HG03135 (cell line): ENCODE measurements around the gene BIK.

Experiments used
- ATAC-seq: cut with Tn5 transposase; IDR thresholded peaks from one replicate; pipeline ENCODE4 v1.9.1; 2021; ENCODE audit warnings: mild to moderate bottlenecking, moderate library complexity; ENCODE audit not compliant: unreplicated experiment

Gene BIK

GRCh38 chr22:43159484-43160178 is 49.1 kb downstream of the BIK start:
- ATAC-seq: no peak

DNA sequence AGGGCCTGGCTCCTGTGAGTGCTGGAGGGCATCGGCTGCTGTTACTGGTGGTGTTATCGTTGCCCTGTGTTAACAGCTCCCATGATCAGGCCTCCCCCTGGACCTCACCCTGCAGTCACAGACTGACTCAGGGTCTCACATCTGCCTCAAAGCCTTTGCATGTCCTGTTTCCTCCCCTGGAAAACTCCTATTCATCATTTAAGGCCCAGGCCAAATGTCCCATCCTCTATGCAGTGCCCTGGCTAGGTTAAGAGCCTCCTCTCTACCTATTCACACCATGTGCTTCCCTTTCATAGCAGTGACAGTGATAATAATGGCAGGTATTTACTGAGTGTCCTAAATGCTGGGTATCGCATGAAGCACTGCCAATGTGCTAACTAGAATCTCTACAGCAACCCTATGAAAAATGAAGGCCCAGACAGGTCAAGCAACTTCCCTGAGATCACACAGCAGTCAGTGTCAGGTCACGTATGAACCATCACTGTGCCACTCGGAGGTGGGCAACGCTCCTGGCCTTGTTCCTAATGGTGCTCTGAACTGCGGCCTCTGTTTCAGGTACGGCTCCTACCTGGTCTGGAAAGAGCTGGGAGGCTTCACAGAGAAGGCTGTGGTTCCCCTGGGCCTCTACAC is 50.1 kb downstream of the BIK start:
- ATAC-seq: no peak

- no peak for ATAC-seq
These were observed 52.0 kb downstream of the BIK start for GRCh38 chr22:43162412-43163150.

- ATAC-seq: no peak
These were observed 52.8 kb downstream of the BIK start for GRCh38 chr22:43163241-43163795.

GRCh38 chr22:43164636-43165035 is 54.1 kb downstream of the BIK start:
- no peak for ATAC-seq

GRCh38 chr22:43166132-43166930 is 55.8 kb downstream of the BIK start:
- no peak for ATAC-seq

DNA sequence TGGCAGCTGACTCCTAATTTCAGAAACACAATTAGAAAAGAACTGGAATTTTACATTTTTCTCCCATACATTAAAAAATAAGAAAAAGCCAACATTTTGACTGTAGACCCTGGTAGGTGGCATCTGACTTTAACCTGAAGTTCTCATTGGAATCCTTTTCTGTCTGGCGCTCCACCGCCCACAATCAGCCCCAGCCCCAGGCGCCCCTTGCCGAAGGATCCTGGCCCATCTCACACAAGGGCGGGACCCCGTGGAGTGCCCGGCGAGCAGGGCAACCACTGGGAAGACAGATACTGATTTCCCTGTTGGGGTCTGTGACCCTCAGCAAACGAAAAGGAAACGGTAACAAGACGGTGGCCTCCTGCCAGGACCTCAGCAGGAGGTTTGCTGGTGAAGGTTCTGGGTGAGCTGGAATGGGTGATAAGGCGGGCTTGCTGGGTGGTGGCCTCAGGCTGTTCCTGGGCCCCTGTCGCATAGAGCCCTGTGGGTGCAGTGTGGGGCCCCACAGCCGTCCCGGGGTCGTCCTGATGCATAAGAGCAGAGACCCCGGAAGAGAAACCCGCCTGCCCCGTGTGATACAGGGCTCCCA is 56.5 kb downstream of the BIK start:
- no peak for ATAC-seq

DNA sequence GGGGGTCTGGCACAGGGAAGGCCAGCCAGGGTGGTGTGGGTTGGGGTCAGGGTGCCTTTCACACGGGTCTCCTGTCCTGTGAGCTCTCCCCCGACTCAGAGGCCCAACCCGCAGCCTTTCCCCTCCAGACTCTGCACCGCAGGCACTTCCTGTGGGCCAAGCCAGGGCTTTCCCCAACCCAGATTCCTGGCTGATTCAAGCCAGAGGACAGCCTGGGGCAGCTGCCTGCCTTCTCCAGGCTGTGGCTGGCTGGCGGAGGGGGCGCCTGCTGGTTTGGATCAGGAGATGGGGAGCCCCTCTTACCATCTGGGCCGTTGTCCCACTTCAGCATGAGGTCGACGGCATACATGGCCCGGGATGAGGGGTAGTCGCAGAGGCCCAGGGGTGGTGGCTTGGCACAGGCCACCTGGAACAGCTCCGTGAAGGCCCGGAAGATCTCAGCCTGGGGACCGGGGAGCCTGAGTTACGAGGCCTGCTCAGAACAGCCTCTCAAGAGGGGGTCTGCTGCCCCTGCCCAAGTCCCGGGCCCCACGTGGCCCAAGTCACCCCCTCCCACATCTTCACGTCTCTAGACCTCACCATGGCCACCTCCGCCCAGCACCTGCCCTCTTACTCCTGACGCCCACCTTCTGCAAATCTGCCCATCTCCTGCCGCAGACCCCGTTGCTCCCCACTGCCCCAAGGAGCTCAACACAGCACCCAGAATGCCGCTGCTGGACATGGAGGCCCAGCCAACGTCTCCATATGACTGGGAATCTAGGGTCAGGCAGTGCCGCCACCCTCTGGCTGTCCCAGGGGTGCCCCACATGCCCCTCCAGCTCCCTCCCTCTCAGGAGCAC is 58.1 kb downstream of the BIK start:
- no peak for ATAC-seq

- ATAC-seq: no peak
These were observed 59.0 kb downstream of the BIK start for GRCh38 chr22:43169310-43170130.

GRCh38 chr22:43170131-43170480 is 59.6 kb downstream of the BIK start:
- ATAC-seq: no peak

GRCh38 chr22:43171019-43171491 is 60.5 kb downstream of the BIK start:
- ATAC-seq: no peak

- no peak for ATAC-seq
These were observed 61.1 kb downstream of the BIK start for GRCh38 chr22:43171607-43172006.

DNA sequence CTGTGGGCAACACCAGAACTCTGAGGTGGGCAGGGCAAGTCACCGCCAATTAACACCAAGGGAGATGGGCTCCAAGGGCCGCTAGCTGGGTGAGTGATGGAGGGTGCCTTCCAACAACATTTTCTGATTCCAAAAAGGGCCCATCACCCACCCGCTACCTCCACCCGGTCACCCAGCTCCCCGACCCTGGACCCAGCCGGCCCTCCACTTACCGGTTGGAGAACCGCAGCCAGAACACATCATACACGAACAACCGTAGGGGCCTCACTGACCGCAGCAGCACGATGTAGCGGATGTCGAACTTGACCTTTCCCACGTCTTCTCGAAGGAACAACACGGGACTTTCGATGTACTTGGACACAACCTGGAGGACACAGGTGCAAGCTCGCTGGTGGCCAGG is 61.6 kb downstream of the BIK start:
- ATAC-seq: no peak

DNA sequence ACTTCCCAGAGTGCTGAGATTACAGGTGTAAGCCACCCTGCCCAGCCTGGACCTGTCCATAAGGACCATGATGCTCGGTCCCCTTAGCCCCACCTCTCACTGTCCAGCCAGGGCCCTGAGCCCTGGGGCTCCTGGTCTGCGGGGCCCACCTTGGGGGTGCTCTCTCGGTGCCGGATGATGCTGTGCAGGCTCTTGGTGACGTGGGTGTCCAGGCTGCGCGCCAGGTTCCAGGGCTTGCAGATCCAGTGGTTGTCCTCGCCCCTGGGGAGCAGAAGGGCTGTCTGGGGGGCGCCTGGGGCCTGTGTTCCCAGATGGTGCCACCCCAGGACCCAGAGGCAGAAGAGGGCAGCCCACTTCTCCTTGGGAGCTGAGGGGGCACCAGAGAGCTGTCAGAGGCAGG is 63.0 kb downstream of the BIK start:
- ATAC-seq: no peak

- no peak for ATAC-seq
These were observed 63.6 kb downstream of the BIK start for GRCh38 chr22:43173976-43174720.

DNA sequence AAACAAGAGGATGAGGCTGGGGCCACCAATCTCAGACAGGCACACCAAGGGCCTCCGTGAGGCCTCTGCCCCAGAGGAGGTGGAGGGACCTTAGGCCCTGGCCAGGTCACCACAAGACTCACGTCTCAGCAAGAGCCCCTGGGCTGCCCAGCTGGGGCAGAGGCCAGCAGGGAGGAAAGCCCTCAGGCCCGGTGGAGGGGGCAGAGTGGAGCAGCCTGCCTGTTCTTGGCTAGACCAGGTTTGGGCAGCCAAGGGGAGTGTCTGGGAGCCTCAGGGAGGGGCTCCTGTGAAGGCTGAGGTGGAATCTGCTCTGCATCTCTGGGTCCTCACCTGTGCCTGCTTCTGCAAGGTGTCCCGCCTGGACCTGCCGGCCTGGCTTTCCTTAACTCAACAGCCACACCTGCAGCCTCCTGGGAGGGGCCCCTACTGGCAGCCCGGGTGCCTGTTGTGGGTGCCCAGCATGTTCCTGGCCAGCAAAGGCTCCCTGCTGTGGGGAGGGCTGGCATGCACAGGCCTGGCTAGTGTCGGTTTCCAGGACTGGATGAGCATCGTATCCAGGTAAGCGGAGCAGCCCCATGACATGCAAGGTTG is 64.5 kb downstream of the BIK start:
- ATAC-seq: no peak

GRCh38 chr22:43176090-43176489 is 65.5 kb downstream of the BIK start:
- ATAC-seq: no peak

GRCh38 chr22:43177479-43177878 is 66.9 kb downstream of the BIK start:
- ATAC-seq: no peak
